BLaER1 treated with 17β-estradiol and CSF1 and Interleukin-3, amounts not matched to agents 10 nM and 100 nM (cell line): Measurements from ENCODE around the gene ALDH7A1.

Experiments used
- H3K27ac ChIP-seq, 11 experiments: shearing (Covaris generic); formaldehyde crosslinking; 2 replicates each; pipeline ENCODE4 v1.8.1; 2022
- H3K27me3 ChIP-seq, 11 experiments: shearing (Covaris generic); formaldehyde crosslinking; 2 replicates each; pipeline ENCODE4 v1.8.1; 2022
- H3K36me3 ChIP-seq, 11 experiments: shearing (Covaris generic); formaldehyde crosslinking; 2 replicates each; pipeline ENCODE4 v1.8.1; 2022
- H3K4me1 ChIP-seq, 10 experiments: shearing (Covaris generic); formaldehyde crosslinking; 2 replicates each; pipeline ENCODE4 v1.8.1; 2022
- H3K4me2 ChIP-seq, 11 experiments: shearing (Covaris generic); formaldehyde crosslinking; 2 replicates each; pipeline ENCODE4 v1.8.1; 2022
- H3K4me3 ChIP-seq, 10 experiments: shearing (Covaris generic); formaldehyde crosslinking; 2 replicates each; pipeline ENCODE4 v1.8.1; 2022
- H3K9ac ChIP-seq, 11 experiments: shearing (Covaris generic); formaldehyde crosslinking; 2 replicates each; pipeline ENCODE4 v1.8.1; 2022
- H3K9me3 ChIP-seq, 11 experiments: shearing (Covaris generic); formaldehyde crosslinking; replicated peaks in 1 of 11; 2 replicates each; pipeline ENCODE4 v1.8.1; 2022
- H4K20me1 ChIP-seq, 11 experiments: shearing (Covaris generic); formaldehyde crosslinking; 2 replicates each; pipeline ENCODE4 v1.8.1; 2022
- Cebpa-rat ChIP-seq, 11 experiments: shearing (Covaris generic); IDR thresholded peaks; 2 replicates each; pipeline ENCODE4 v1.8.1; 2022

ALDH7A1 gene

GRCh38 chr5:126594748-126595485 lies at the start of gene ALDH7A1:
ALDH7A1 (minus strand) TSS chr5:126595219; CDS start chr5:126595198, 21 bp downstream.
- Histone ChIP-seq H4K20me1 (no peaks in the 10 kb centered on the region), H3K4me2 (peak within 1 kb of the TSS; percentile 64 to 86 (median 74)), H3K9ac (peak within 1 kb of the TSS; percentile 44 to 76 (median 68)), H3K27ac (peak within 1 kb of the TSS in 9 of 11 experiments; percentile 4 to 60 (median 44); a peak in 13 of 22 replicates), H3K4me1 (peaks cover 5 to 26% (median 14%) of the 10 kb centered on the region in 10 experiments; a peak in 13 of 20 replicates), H3K36me3 (peaks cover 0 to 12% (median 8%) of the 10 kb centered on the region in 11 experiments; a peak in 13 of 22 replicates), H3K9me3 (peaks cover 2 to 23% (median 12%) of the 10 kb centered on the region in 11 experiments), H3K4me3 (peak within 1 kb of the TSS; percentile 53 to 72 (median 64)), H3K27me3 (peaks cover 21 to 37% (median 30%) of the 10 kb centered on the region in 11 experiments)
- TF ChIP-seq Cebpa-rat (IDR thresholded peaks at IDR 0.05) = no peak

- Histone ChIP-seq H3K36me3 (no peaks in the 10 kb centered on the region), H3K4me3 (no peak overlapping the region), H3K27ac (no peak overlapping the region), H3K4me1 (peaks cover 0 to 20% (median 0%) of the 10 kb centered on the region in 10 experiments; a peak in 3 of 20 replicates), H3K9me3 (peaks cover 15 to 33% (median 21%) of the 10 kb centered on the region in 11 experiments), H4K20me1 (no peaks in the 10 kb centered on the region), H3K4me2 (no peak overlapping the region; a peak in 1 of 22 replicates), H3K27me3 (no peaks in the 10 kb centered on the region), H3K9ac (no peak overlapping the region)
- no peak for TF ChIP-seq Cebpa-rat (IDR thresholded peaks at IDR 0.05)
Observed at GRCh38 chr5:126641387-126641786, 46.4 kb upstream of the ALDH7A1 start.

GRCh38 chr5:126640866-126641265 lies 45.8 kb upstream of the ALDH7A1 start:
- no peaks in the 10 kb centered on the region for H3K36me3 ChIP-seq
- no peak for TF ChIP-seq Cebpa-rat (IDR thresholded peaks at IDR 0.05)
- no peaks in the 10 kb centered on the region for H4K20me1 ChIP-seq
- H3K27me3 ChIP-seq = no peaks in the 10 kb centered on the region
- no peak overlapping the region for H3K27ac ChIP-seq
- H3K9ac ChIP-seq = no peak overlapping the region
- peaks cover 12 to 28% (median 16%) of the 10 kb centered on the region in 11 experiments for H3K9me3 ChIP-seq
- peaks cover 0 to 20% (median 0%) of the 10 kb centered on the region in 10 experiments; a peak in 3 of 20 replicates for H3K4me1 ChIP-seq
- H3K4me2 ChIP-seq = peak overlapping the region in 1 of 11 experiments; percentile 9; a peak in 1 of 22 replicates
- no peak overlapping the region for H3K4me3 ChIP-seq

GRCh38 chr5:126636956-126637355 lies 41.9 kb upstream of the ALDH7A1 start:
- Histone ChIP-seq H3K36me3 (no peaks in the 10 kb centered on the region), H4K20me1 (no peaks in the 10 kb centered on the region), H3K27ac (no peak overlapping the region), H3K4me1 (peaks cover 0 to 20% (median 0%) of the 10 kb centered on the region in 10 experiments; a peak in 3 of 20 replicates), H3K27me3 (no peaks in the 10 kb centered on the region), H3K9me3 (peaks cover 0 to 12% (median 0%) of the 10 kb centered on the region in 11 experiments; a peak in 7 of 22 replicates), H3K4me3 (no peak overlapping the region), H3K9ac (no peak overlapping the region), H3K4me2 (0 out of 22 replicates have a peak overlapping the region, but pooled peaks of 1 of the 11 experiments have one; percentile 11)
- TF ChIP-seq Cebpa-rat (IDR thresholded peaks at IDR 0.05) = no peak

GRCh38 chr5:126635585-126635984 lies 40.6 kb upstream of the ALDH7A1 start:
- no peaks in the 10 kb centered on the region for H4K20me1 ChIP-seq
- no peaks in the 10 kb centered on the region for H3K27me3 ChIP-seq
- H3K36me3 ChIP-seq = no peaks in the 10 kb centered on the region
- no peak overlapping the region for H3K27ac ChIP-seq
- H3K9me3 ChIP-seq = peaks cover 0 to 12% (median 0%) of the 10 kb centered on the region in 11 experiments; a peak in 7 of 22 replicates
- no peak overlapping the region for H3K9ac ChIP-seq
- H3K4me1 ChIP-seq = peaks cover 0 to 14% (median 0%) of the 10 kb centered on the region in 10 experiments; a peak in 2 of 20 replicates
- TF ChIP-seq Cebpa-rat (IDR thresholded peaks at IDR 0.05) = no peak
- no peak overlapping the region for H3K4me2 ChIP-seq
- no peak overlapping the region for H3K4me3 ChIP-seq

- TF ChIP-seq Cebpa-rat (IDR thresholded peaks at IDR 0.05) = no peak
- Histone ChIP-seq H3K4me3 (no peak overlapping the region), H4K20me1 (no peaks in the 10 kb centered on the region), H3K9ac (no peak overlapping the region), H3K9me3 (peaks cover 0 to 8% (median 0%) of the 10 kb centered on the region in 11 experiments; a peak in 7 of 22 replicates), H3K27ac (no peak overlapping the region), H3K4me2 (no peak overlapping the region), H3K36me3 (peaks cover 0 to 3% (median 0%) of the 10 kb centered on the region in 11 experiments; a peak in 6 of 22 replicates), H3K4me1 (peaks cover 0 to 11% (median 0%) of the 10 kb centered on the region in 10 experiments; a peak in 2 of 20 replicates), H3K27me3 (no peaks in the 10 kb centered on the region)
Observed at GRCh38 chr5:126633552-126633951, 38.5 kb upstream of the ALDH7A1 start.

GRCh38 chr5:126631920-126632319 lies 36.9 kb upstream of the ALDH7A1 start:
- H3K27ac ChIP-seq = no peak overlapping the region
- no peak overlapping the region for H3K9ac ChIP-seq
- TF ChIP-seq Cebpa-rat (IDR thresholded peaks at IDR 0.05) = no peak
- H3K36me3 ChIP-seq = peaks cover 0 to 19% (median 13%) of the 10 kb centered on the region in 11 experiments; a peak in 17 of 22 replicates
- no peaks in the 10 kb centered on the region for H4K20me1 ChIP-seq
- no peak overlapping the region for H3K4me2 ChIP-seq
- H3K27me3 ChIP-seq = no peaks in the 10 kb centered on the region
- no peak overlapping the region for H3K4me3 ChIP-seq
- peaks cover 0 to 5% (median 0%) of the 10 kb centered on the region in 10 experiments; a peak in 2 of 20 replicates for H3K4me1 ChIP-seq
- H3K9me3 ChIP-seq = no peaks in the 10 kb centered on the region

GRCh38 chr5:126628102-126628501 lies 33.1 kb upstream of the ALDH7A1 start:
- Histone ChIP-seq H3K9me3 (no peaks in the 10 kb centered on the region), H3K4me1 (peaks cover 0 to 24% (median 6%) of the 10 kb centered on the region in 10 experiments; a peak in 12 of 20 replicates), H3K4me2 (no peak overlapping the region), H3K4me3 (no peak overlapping the region), H3K36me3 (peaks cover 26 to 57% (median 44%) of the 10 kb centered on the region in 11 experiments), H3K9ac (no peak overlapping the region), H3K27ac (no peak overlapping the region), H4K20me1 (peaks cover 0 to 7% (median 0%) of the 10 kb centered on the region in 11 experiments; a peak in 2 of 22 replicates), H3K27me3 (no peaks in the 10 kb centered on the region)
- no peak for TF ChIP-seq Cebpa-rat (IDR thresholded peaks at IDR 0.05)

GRCh38 chr5:126624534-126624933 lies 29.5 kb upstream of the ALDH7A1 start:
- Histone ChIP-seq H4K20me1 (peaks cover 0 to 17% (median 3%) of the 10 kb centered on the region in 11 experiments; a peak in 5 of 22 replicates), H3K36me3 (peaks cover 50 to 93% (median 77%) of the 10 kb centered on the region in 11 experiments), H3K4me1 (peaks cover 0 to 27% (median 6%) of the 10 kb centered on the region in 10 experiments; a peak in 12 of 20 replicates), H3K9me3 (no peaks in the 10 kb centered on the region), H3K9ac (no peak overlapping the region), H3K27me3 (no peaks in the 10 kb centered on the region), H3K27ac (peak overlapping the region in 2 of 11 experiments; percentile 23 to 42; a peak in 4 of 22 replicates), H3K4me2 (peak overlapping the region in 6 of 11 experiments; percentile 13 to 67 (median 30); a peak in 8 of 22 replicates), H3K4me3 (no peak overlapping the region)
- no peak for TF ChIP-seq Cebpa-rat (IDR thresholded peaks at IDR 0.05)
